ENCODE measurements around the gene ARID5A. TPM values are rescaled to one million over a fixed set of nuclear protein-coding genes. Genes with fewer than 3 reads are reported as not detected.
"Not testable (repeated sequence)": the region's sequence is repeated elsewhere in the genome, so short reads cannot be mapped to it uniquely, and the experiment has no call there.

Gene ARID5A
- polyA plus RNA-seq, 1 donor from 2014 or later, result not detected

DNA sequence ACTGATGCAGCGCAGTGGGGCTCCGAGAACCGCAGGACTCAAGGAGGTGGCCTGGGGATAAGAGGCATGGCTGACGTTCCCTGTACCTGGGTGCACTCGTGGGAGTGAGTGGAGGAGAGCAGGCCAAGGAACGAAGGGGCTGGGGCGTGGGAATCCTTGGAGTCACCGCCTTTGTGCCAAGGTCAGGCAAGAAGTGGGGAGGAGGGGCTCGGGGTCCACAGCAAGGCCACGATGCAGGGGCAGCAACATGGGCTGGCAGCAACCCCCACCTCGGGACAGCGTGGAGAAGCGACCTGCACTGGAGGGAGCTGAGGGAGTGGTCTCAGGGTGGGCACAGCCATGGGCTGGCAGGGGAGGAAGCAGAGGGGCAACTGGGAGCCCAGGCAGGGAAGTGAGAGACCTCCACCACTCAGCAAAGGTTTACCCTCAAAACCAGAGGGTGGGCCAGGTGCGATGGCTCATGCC lies 18.6 kb downstream of the ARID5A start (continued):
- no peak for TF ChIP-seq EZH2 (IDR thresholded peaks at IDR 0.05; ENCODE audit: borderline replicate concordance, insufficient read depth, low read length, poor library complexity, severe bottlenecking)
- TF ChIP-seq MXI1 (conservative IDR thresholded peaks at IDR 0.05; ENCODE audit: poor library complexity, severe bottlenecking), result no peak

- Histone ChIP-seq H3K27ac (ENCODE audit: low read length) (no peak overlapping the region), H3K9ac (ENCODE audit: low read length) (no peak overlapping the region), H2AFZ (ENCODE audit: low read depth, low read length) (no peak overlapping the region), H3K9me3 (ENCODE audit: low read length) (no peaks in the 10 kb centered on the region), H3K9me2 (ENCODE audit: insufficient read depth, low read length) (no peaks in the 10 kb centered on the region), H3K36me3 (ENCODE audit: insufficient read depth, low read length) (no peaks in the 10 kb centered on the region), H3K27me3 (ENCODE audit: insufficient read depth, low read depth, low read length) (no peaks in the 10 kb centered on the region), H3F3A (ENCODE audit: insufficient read depth, low read length, poor library complexity, severe bottlenecking) (no peaks in the 10 kb centered on the region), H3K4me2 (ENCODE audit: low read length) (no peak overlapping the region), H3K4me3 (ENCODE audit: low read length) (no peak overlapping the region), H3K79me2 (replicated peaks; ENCODE audit: insufficient read depth, low read length) (no peaks in the 10 kb centered on the region), H4K20me1 (ENCODE audit: insufficient read depth) (no peaks in the 10 kb centered on the region)
- no peak for TF ChIP-seq CTCF (IDR thresholded peaks at IDR 0.05; ENCODE audit: poor library complexity, severe bottlenecking)
- no peak for TF ChIP-seq EP300 (conservative IDR thresholded peaks at IDR 0.05; ENCODE audit: poor library complexity, severe bottlenecking)
- no peak for TF ChIP-seq EZH2 (IDR thresholded peaks at IDR 0.05; ENCODE audit: borderline replicate concordance, insufficient read depth, low read length, poor library complexity, severe bottlenecking)
Measured at GRCh38 chr2:96556441-96557330, 20.1 kb downstream of the ARID5A start.

GRCh38 chr2:96557421-96557820 lies 20.9 kb downstream of the ARID5A start:
- H3K27me3 ChIP-seq (ENCODE audit: insufficient read depth, low read depth, low read length); H3K9ac ChIP-seq (ENCODE audit: low read length); H4K20me1 ChIP-seq (ENCODE audit: insufficient read depth); H3K36me3 ChIP-seq (ENCODE audit: insufficient read depth, low read length); H2AFZ ChIP-seq (ENCODE audit: low read depth, low read length); H3K4me3 ChIP-seq (ENCODE audit: low read length); H3F3A ChIP-seq (ENCODE audit: insufficient read depth, low read length, poor library complexity, severe bottlenecking); H3K4me2 ChIP-seq (ENCODE audit: low read length); H3K9me2 ChIP-seq (ENCODE audit: insufficient read depth, low read length); H3K27ac ChIP-seq (ENCODE audit: low read length); H3K9me3 ChIP-seq (ENCODE audit: low read length); H3K79me2 ChIP-seq (replicated peaks; ENCODE audit: insufficient read depth, low read length): not testable (repeated sequence)

GRCh38 chr2:96558061-96558460 lies 21.5 kb downstream of the ARID5A start:
- Histone ChIP-seq H3K79me2 (replicated peaks; ENCODE audit: insufficient read depth, low read length) (no peaks in the 10 kb centered on the region), H3K4me2 (ENCODE audit: low read length) (no peak overlapping the region), H3K4me3 (ENCODE audit: low read length) (no peak overlapping the region), H4K20me1 (ENCODE audit: insufficient read depth) (no peaks in the 10 kb centered on the region), H3K9ac (ENCODE audit: low read length) (no peak overlapping the region), H3K27me3 (ENCODE audit: insufficient read depth, low read depth, low read length) (no peaks in the 10 kb centered on the region), H3K9me2 (ENCODE audit: insufficient read depth, low read length) (no peaks in the 10 kb centered on the region), H3F3A (ENCODE audit: insufficient read depth, low read length, poor library complexity, severe bottlenecking) (no peaks in the 10 kb centered on the region), H2AFZ (ENCODE audit: low read depth, low read length) (no peak overlapping the region), H3K27ac (ENCODE audit: low read length) (no peak overlapping the region), H3K9me3 (ENCODE audit: low read length) (no peaks in the 10 kb centered on the region), H3K36me3 (ENCODE audit: insufficient read depth, low read length) (no peaks in the 10 kb centered on the region)
- TF ChIP-seq EP300 (conservative IDR thresholded peaks at IDR 0.05; ENCODE audit: poor library complexity, severe bottlenecking), result no peak
- TF ChIP-seq MXI1 (conservative IDR thresholded peaks at IDR 0.05; ENCODE audit: poor library complexity, severe bottlenecking), result no peak
- no peak for TF ChIP-seq TAF1 (IDR thresholded peaks at IDR 0.05; ENCODE audit: low read depth)
- TF ChIP-seq RAD21 (conservative IDR thresholded peaks at IDR 0.05), result no peak
